Esophagus (tissue), 2 donors: Measurements from ENCODE around the gene PRKCB. TPM values are rescaled to one million over a fixed set of nuclear protein-coding genes. Genes with fewer than 3 reads are reported as not detected.

ENCODE experiments used
- H3K27ac ChIP-seq, 2 donors: one replicate each; pipeline ENCODE4 v1.5.1; 2013; ENCODE audit warnings: low read depth in 2 of 2, mild to moderate bottlenecking in 2 of 2, inconsistent platforms in 1 of 2, low read length in 1 of 2, moderate library complexity in 1 of 2
- H3K27me3 ChIP-seq, 2 donors: one replicate each; pipeline ENCODE4 v1.6.1; 2013; ENCODE audit warnings: low read length in 2 of 2, control low read depth in 1 of 2, mild to moderate bottlenecking in 1 of 2; ENCODE audit not compliant: insufficient read depth in 2 of 2, control insufficient read depth in 1 of 2
- H3K36me3 ChIP-seq, 2 donors: one replicate each; pipeline ENCODE4 v1.6.1; 2013; ENCODE audit warnings: low read length in 1 of 2; ENCODE audit not compliant: control insufficient read depth in 2 of 2, insufficient read depth in 2 of 2
- H3K4me1 ChIP-seq, 2 donors: one replicate each; pipeline ENCODE4 v1.6.1; 2013; ENCODE audit warnings: low read length in 1 of 2; ENCODE audit not compliant: control insufficient read depth in 2 of 2, insufficient read depth in 2 of 2
- H3K4me3 ChIP-seq, 2 donors: one replicate each; pipeline ENCODE4 v1.5.1; 2013; ENCODE audit warnings: low read length in 2 of 2, mild to moderate bottlenecking in 2 of 2, low read depth in 1 of 2, moderate library complexity in 1 of 2
- H3K9me3 ChIP-seq, 2 donors: one replicate each; pipeline ENCODE4 v1.6.1; 2013; ENCODE audit warnings: mild to moderate bottlenecking in 2 of 2, low read depth in 1 of 2, low read length in 1 of 2, moderate library complexity in 1 of 2; ENCODE audit not compliant: control insufficient read depth in 2 of 2, insufficient read depth in 1 of 2
- WGBS, 2 donors: extraction: QIAGEN DNeasy Blood & Tissue Kit; methylation state at CpG; one replicate each; pipeline ENCODE4 v1.1.7; 2013; 5-methylcytosine and 5-hydroxymethylcytosine counted together
- polyA plus RNA-seq, 2 donors: library from polyadenylated mRNA; stranded (reverse); fragments of 200-250 nt; gene quantifications; one replicate each; pipeline ENCODE4 v1.2.3, GENCODE V29; 2013
- donor health status: healthy with polysubstance abuse.
- donor health status: Bipolar disorder and iron deficiency.

The PRKCB gene
- polyA plus RNA-seq, 2 donors, result 0.39 to 0.45 TPM

- Histone ChIP-seq H3K36me3 (no peaks in the 10 kb centered on the region), H3K4me1 (no peaks in the 10 kb centered on the region), H3K4me3 (no peak overlapping the region), H3K27ac (no peak overlapping the region), H3K9me3 (peaks cover 0 to 2% of the 10 kb centered on the region in 2 donors), H3K27me3 (no peaks in the 10 kb centered on the region)
- WGBS, 2 donors, result 78 to 86% methylated on average over 4 of the region's 4 CpGs
These were observed 144.2 kb downstream of the PRKCB start for GRCh38 chr16:23979982-23980381.

GRCh38 chr16:23981429-23982399 is 145.9 kb downstream of the PRKCB start:
- no peak overlapping the region for H3K4me3 ChIP-seq
- no peaks in the 10 kb centered on the region for H3K36me3 ChIP-seq
- 82 to 85% methylated on average over 3 to 4 of the region's 4 CpGs for whole genome bisulfite sequencing, 2 donors
- H3K9me3 ChIP-seq, result no peaks in the 10 kb centered on the region
- no peaks in the 10 kb centered on the region for H3K27me3 ChIP-seq
- H3K27ac ChIP-seq, result no peak overlapping the region
- no peaks in the 10 kb centered on the region for H3K4me1 ChIP-seq

- 70 to 77% methylated on average over 2 of the region's 2 CpGs for WGBS, 2 donors
- no peaks in the 10 kb centered on the region for H3K36me3 ChIP-seq
- no peaks in the 10 kb centered on the region for H3K9me3 ChIP-seq
- no peaks in the 10 kb centered on the region for H3K27me3 ChIP-seq
- H3K4me1 ChIP-seq, result no peaks in the 10 kb centered on the region
- no peak overlapping the region for H3K4me3 ChIP-seq
- H3K27ac ChIP-seq, result no peak overlapping the region
These were observed 150.7 kb downstream of the PRKCB start for GRCh38 chr16:23986455-23986854.

GRCh38 chr16:23987443-23987842 is 151.7 kb downstream of the PRKCB start:
- H3K4me1 ChIP-seq, result no peaks in the 10 kb centered on the region
- no peaks in the 10 kb centered on the region for H3K9me3 ChIP-seq
- H3K36me3 ChIP-seq, result no peaks in the 10 kb centered on the region
- WGBS, 2 donors, result 74 to 79% methylated on average over 2 of the region's 2 CpGs
- H3K27me3 ChIP-seq, result no peaks in the 10 kb centered on the region
- H3K4me3 ChIP-seq, result no peak overlapping the region
- no peak overlapping the region for H3K27ac ChIP-seq

GRCh38 chr16:23990507-23990906 is 154.7 kb downstream of the PRKCB start:
- Histone ChIP-seq H3K9me3 (no peaks in the 10 kb centered on the region), H3K4me3 (no peak overlapping the region), H3K27me3 (no peaks in the 10 kb centered on the region), H3K4me1 (no peaks in the 10 kb centered on the region), H3K27ac (no peak overlapping the region), H3K36me3 (no peaks in the 10 kb centered on the region)
- 82 to 85% methylated on average over 3 of the region's 3 CpGs for WGBS, 2 donors

GRCh38 chr16:23991066-23991465 is 155.3 kb downstream of the PRKCB start:
- H3K4me1 ChIP-seq, result no peaks in the 10 kb centered on the region
- H3K27me3 ChIP-seq, result no peaks in the 10 kb centered on the region
- H3K9me3 ChIP-seq, result no peaks in the 10 kb centered on the region
- H3K4me3 ChIP-seq, result no peak overlapping the region
- H3K27ac ChIP-seq, result no peak overlapping the region
- no peaks in the 10 kb centered on the region for H3K36me3 ChIP-seq

- no peaks in the 10 kb centered on the region for H3K4me1 ChIP-seq
- no peaks in the 10 kb centered on the region for H3K9me3 ChIP-seq
- H3K4me3 ChIP-seq, result no peak overlapping the region
- no peak overlapping the region for H3K27ac ChIP-seq
- no peaks in the 10 kb centered on the region for H3K36me3 ChIP-seq
- WGBS, 2 donors, result 84 to 88% methylated on average over 1 of the region's 1 CpG
- no peaks in the 10 kb centered on the region for H3K27me3 ChIP-seq
These were observed 158.8 kb downstream of the PRKCB start for GRCh38 chr16:23994615-23995014.

- 70 to 74% methylated on average over 4 of the region's 4 CpGs for WGBS, 2 donors
- no peaks in the 10 kb centered on the region for H3K36me3 ChIP-seq
- H3K9me3 ChIP-seq, result no peaks in the 10 kb centered on the region
- H3K4me1 ChIP-seq, result no peaks in the 10 kb centered on the region
- no peaks in the 10 kb centered on the region for H3K27me3 ChIP-seq
- no peak overlapping the region for H3K27ac ChIP-seq
- no peak overlapping the region for H3K4me3 ChIP-seq
These were observed 160.6 kb downstream of the PRKCB start for GRCh38 chr16:23996258-23996955.

- Histone ChIP-seq H3K4me3 (no peak overlapping the region), H3K27ac (no peak overlapping the region)
These were observed 163.0 kb downstream of the PRKCB start for GRCh38 chr16:23998771-23999170.

More at GRCh38 chr16:23998771-23999170, 163.0 kb downstream of the PRKCB start:
- no peaks in the 10 kb centered on the region for H3K9me3 ChIP-seq
- no peaks in the 10 kb centered on the region for H3K4me1 ChIP-seq
- H3K27me3 ChIP-seq, result no peaks in the 10 kb centered on the region
- H3K36me3 ChIP-seq, result no peaks in the 10 kb centered on the region
